ENCODE measurements around the gene SLC35B1.

The SLC35B1 gene

DNA sequence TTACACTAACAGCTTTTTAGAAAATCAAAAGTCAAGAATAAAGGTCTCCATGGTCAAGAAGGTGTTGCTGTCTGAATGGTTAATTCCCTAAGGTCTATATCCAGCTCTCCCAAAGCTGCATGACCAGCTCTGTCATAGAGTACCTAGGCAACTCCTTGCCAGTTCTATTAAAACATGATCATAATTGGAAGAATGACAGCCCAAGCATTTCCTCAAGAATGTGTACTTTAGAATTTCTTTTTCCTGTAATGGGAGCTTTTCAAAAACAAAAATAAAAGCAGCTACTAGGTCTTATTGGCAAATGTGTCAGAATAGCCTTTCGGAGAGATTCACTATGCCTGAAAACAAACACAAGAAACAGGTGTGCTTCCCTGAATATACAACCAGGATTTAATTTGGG lies 37.8 kb downstream of the SLC35B1 start:
- no peak for TF ChIP-seq EZH2 (IDR thresholded peaks at IDR 0.05; ENCODE audit: borderline replicate concordance, low read length)
- TF ChIP-seq, protein P1, sequence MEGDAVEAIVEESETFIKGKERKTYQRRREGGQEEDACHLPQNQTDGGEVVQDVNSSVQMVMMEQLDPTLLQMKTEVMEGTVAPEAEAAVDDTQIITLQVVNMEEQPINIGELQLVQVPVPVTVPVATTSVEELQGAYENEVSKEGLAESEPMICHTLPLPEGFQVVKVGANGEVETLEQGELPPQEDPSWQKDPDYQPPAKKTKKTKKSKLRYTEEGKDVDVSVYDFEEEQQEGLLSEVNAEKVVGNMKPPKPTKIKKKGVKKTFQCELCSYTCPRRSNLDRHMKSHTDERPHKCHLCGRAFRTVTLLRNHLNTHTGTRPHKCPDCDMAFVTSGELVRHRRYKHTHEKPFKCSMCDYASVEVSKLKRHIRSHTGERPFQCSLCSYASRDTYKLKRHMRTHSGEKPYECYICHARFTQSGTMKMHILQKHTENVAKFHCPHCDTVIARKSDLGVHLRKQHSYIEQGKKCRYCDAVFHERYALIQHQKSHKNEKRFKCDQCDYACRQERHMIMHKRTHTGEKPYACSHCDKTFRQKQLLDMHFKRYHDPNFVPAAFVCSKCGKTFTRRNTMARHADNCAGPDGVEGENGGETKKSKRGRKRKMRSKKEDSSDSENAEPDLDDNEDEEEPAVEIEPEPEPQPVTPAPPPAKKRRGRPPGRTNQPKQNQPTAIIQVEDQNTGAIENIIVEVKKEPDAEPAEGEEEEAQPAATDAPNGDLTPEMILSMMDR (IDR thresholded peaks at IDR 0.05; ENCODE audit: low read length), result no peak
- peaks cover 3% of the 10 kb centered on the region; the same call in 1 of the 2 replicates for H4K20me1 ChIP-seq (ENCODE audit: insufficient read depth, low read length)
- H2AFZ ChIP-seq (ENCODE audit: low read length), result no peak overlapping the region
- H3K27me3 ChIP-seq (ENCODE audit: insufficient read depth, low read length), result no peaks in the 10 kb centered on the region
- peaks cover 75% of the 10 kb centered on the region for H3K79me2 ChIP-seq (ENCODE audit: insufficient read depth, low read length)
- no peak overlapping the region for H3K9ac ChIP-seq (ENCODE audit: low read length)
- H3K9me3 ChIP-seq (ENCODE audit: low read length), result no peaks in the 10 kb centered on the region
- no peak overlapping the region for H3K4me3 ChIP-seq (ENCODE audit: low read depth, low read length, poor library complexity, severe bottlenecking)
- no peaks in the 10 kb centered on the region for H3F3A ChIP-seq (ENCODE audit: insufficient read depth, low read length)
- H3K36me3 ChIP-seq (ENCODE audit: insufficient read depth, low read length), result peaks cover 37% of the 10 kb centered on the region
- H3K27ac ChIP-seq (ENCODE audit: low read depth, low read length, poor library complexity, severe bottlenecking), result no peak overlapping the region
- H3K4me2 ChIP-seq (ENCODE audit: low read length), result no peak overlapping the region
- H3K4me1 ChIP-seq (ENCODE audit: insufficient read depth, low read length, severe bottlenecking), result peaks cover 15% of the 10 kb centered on the region
- no peaks in the 10 kb centered on the region for H3K9me2 ChIP-seq (ENCODE audit: low read depth, low read length)

DNA sequence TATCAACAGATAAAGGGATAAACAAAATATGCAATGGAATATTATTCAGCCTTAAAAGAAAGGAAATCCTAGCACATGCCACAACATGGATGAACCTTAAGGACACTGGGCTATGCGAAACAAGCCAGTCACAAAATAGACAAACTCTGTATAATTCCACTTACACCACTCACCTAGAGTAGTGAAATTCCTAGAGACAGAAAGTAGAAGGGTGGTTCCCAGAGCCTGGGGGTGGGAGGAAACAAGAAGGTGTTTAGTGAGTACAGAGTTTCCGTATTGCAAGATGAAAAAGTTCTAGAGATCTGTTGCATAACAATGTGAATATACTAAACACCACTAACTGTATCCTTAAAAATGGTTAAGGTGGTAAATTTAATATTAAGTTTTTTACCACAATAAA lies 39.9 kb downstream of the SLC35B1 start:
- Histone ChIP-seq H3F3A (ENCODE audit: insufficient read depth, low read length) (no peaks in the 10 kb centered on the region), H3K27me3 (ENCODE audit: insufficient read depth, low read length) (no peaks in the 10 kb centered on the region), H3K9ac (ENCODE audit: low read length) (no peak overlapping the region), H3K79me2 (ENCODE audit: insufficient read depth, low read length) (peaks cover 65% of the 10 kb centered on the region), H3K9me2 (ENCODE audit: low read depth, low read length) (no peaks in the 10 kb centered on the region), H3K27ac (ENCODE audit: low read depth, low read length, poor library complexity, severe bottlenecking) (no peak overlapping the region), H2AFZ (ENCODE audit: low read length) (no peak overlapping the region), H3K9me3 (ENCODE audit: low read length) (no peaks in the 10 kb centered on the region), H4K20me1 (ENCODE audit: insufficient read depth, low read length) (no peaks in the 10 kb centered on the region), H3K4me3 (ENCODE audit: low read depth, low read length, poor library complexity, severe bottlenecking) (no peak overlapping the region), H3K4me1 (ENCODE audit: insufficient read depth, low read length, severe bottlenecking) (peaks cover 16% of the 10 kb centered on the region), H3K4me2 (ENCODE audit: low read length) (no peak overlapping the region), H3K36me3 (ENCODE audit: insufficient read depth, low read length) (peaks cover 29% of the 10 kb centered on the region)
- TF ChIP-seq, protein P1 (IDR thresholded peaks at IDR 0.05; ENCODE audit: low read length), result no peak
- TF ChIP-seq EZH2 (IDR thresholded peaks at IDR 0.05; ENCODE audit: borderline replicate concordance, low read length), result no peak

DNA sequence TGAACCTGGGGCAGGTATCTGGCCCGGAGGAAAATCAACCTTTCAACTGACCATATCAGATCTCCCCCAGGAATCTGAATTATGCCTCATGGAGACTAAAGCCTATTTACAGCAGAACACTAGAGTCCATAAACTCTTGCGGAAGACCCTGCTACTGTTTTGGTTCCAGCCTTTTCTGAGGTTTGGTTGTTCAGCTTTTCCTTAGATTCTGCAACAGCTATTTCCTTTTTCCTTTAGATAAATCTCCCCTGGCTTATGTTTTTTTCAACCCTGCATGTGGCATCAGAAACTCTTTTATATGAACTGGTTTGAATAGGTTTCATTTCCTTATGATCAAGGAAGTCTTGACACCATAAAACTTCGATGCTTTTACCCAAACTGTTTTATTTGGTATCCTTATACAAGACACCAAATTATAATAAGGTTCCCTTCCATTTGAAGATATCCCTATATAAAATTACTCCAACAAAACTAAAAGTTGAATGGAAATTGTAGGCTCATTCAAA lies 43.0 kb downstream of the SLC35B1 start:
- no peaks in the 10 kb centered on the region for H4K20me1 ChIP-seq (ENCODE audit: insufficient read depth, low read length)
- no peak overlapping the region for H3K4me3 ChIP-seq (ENCODE audit: low read depth, low read length, poor library complexity, severe bottlenecking)
- H3K36me3 ChIP-seq (ENCODE audit: insufficient read depth, low read length), result peaks cover 25% of the 10 kb centered on the region
- H3K79me2 ChIP-seq (ENCODE audit: insufficient read depth, low read length), result peaks cover 42% of the 10 kb centered on the region
- no peak overlapping the region for H3K27ac ChIP-seq (ENCODE audit: low read depth, low read length, poor library complexity, severe bottlenecking)
- peaks cover 6% of the 10 kb centered on the region for H3K4me1 ChIP-seq (ENCODE audit: insufficient read depth, low read length, severe bottlenecking)
- no peak overlapping the region for H3K4me2 ChIP-seq (ENCODE audit: low read length)
- no peaks in the 10 kb centered on the region for H3K27me3 ChIP-seq (ENCODE audit: insufficient read depth, low read length)
- H3K9ac ChIP-seq (ENCODE audit: low read length), result no peak overlapping the region
- no peak overlapping the region for H2AFZ ChIP-seq (ENCODE audit: low read length)
- no peaks in the 10 kb centered on the region for H3K9me2 ChIP-seq (ENCODE audit: low read depth, low read length)
- TF ChIP-seq, protein P1 (IDR thresholded peaks at IDR 0.05; ENCODE audit: low read length), result no peak
- H3F3A ChIP-seq (ENCODE audit: insufficient read depth, low read length), result no peaks in the 10 kb centered on the region
- H3K9me3 ChIP-seq (ENCODE audit: low read length), result no peaks in the 10 kb centered on the region
